ES-I3 (cell line): Measurements from ENCODE around the gene GOLGA6D.
"Not testable (repeated sequence)": the region's sequence is repeated elsewhere in the genome, so short reads cannot be mapped to it uniquely, and the experiment has no call there.

Experiments used
- H3K36me3 ChIP-seq: 2 replicates; pipeline ENCODE4 v1.6.1; 2013; ENCODE audit warnings: mild to moderate bottlenecking, low read length, control low read depth, moderate library complexity; ENCODE audit not compliant: insufficient read depth
- H3K4me1 ChIP-seq: 2 replicates; pipeline ENCODE4 v1.6.1; 2013; ENCODE audit warnings: mild to moderate bottlenecking, control low read depth, low read length; ENCODE audit not compliant: insufficient read depth
- H3K9ac ChIP-seq: 2 replicates; pipeline ENCODE4 v1.6.1; 2013; ENCODE audit warnings: low read depth, mild to moderate bottlenecking, low read length, moderate library complexity
- H3K9me3 ChIP-seq: 2 replicates; pipeline ENCODE4 v1.6.1; 2013; ENCODE audit warnings: mild to moderate bottlenecking, low read length, moderate library complexity; ENCODE audit not compliant: control insufficient read depth, insufficient read depth

GOLGA6D gene

DNA sequence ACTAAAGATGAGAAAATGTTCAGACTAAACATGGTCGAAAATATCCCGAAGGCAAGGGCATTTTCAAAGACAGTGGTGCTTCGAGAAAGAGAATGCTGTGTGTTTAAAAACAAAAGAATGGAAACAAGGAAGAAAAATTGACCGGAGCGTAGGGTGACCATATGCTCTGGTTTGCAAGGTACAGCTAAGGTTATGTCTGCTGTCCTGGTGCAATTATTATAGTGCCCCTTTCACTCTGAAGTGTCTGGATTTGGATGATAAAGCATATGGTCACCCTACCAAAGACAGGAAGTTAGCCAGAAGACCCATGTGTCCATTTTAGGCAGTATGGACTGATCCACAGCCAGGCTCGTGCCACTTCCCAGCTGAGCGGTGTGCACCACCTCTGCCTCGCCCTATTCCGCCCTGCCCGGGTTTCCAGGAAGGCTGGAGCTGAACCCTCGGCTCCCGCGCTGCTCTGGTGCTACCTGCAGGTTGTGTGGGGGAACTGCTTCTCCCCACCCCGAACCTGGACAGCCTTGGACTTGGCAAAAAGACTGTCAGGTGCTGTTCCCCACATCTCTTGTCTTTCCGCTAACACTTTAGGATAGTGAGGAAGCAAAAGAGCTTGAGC is 25.2 kb downstream of the GOLGA6D start:
- Histone ChIP-seq H3K9me3 (no peaks in the 10 kb centered on the region), H3K9ac (no peak overlapping the region), H3K4me1 (peaks cover 3% of the 10 kb centered on the region; the same call in 1 of the 2 replicates), H3K36me3 (no peaks in the 10 kb centered on the region)

DNA sequence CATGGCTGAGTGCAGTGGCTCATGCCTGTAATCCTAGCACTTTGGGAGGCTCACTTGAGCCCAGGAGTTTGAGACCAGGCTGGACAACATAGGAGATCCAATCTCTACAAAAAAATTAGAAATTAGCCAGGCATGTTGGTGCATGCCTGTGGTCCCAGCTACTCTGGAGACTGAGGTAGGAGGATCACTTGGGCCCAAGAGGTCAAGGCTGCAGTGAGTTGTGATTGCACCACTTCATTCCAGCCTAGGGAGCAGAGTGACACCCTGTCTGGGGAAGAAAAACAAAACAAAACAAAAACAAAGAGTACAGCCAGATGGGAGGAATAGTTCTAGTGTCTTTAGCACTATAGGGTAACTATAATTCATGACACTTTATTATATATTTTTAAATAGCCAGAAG is 27.1 kb downstream of the GOLGA6D start:
- Histone ChIP-seq H3K9ac (no peak overlapping the region), H3K36me3 (no peaks in the 10 kb centered on the region), H3K9me3 (no peaks in the 10 kb centered on the region)

GRCh38 chr15:75312548-75312947 is 29.9 kb downstream of the GOLGA6D start:
- not testable (repeated sequence) for H3K36me3 ChIP-seq, H3K9me3 ChIP-seq, H3K4me1 ChIP-seq, H3K9ac ChIP-seq

More for the DNA sequence above, 27.1 kb downstream of the GOLGA6D start:
- peaks cover 3% of the 10 kb centered on the region; the same call in 1 of the 2 replicates for H3K4me1 ChIP-seq

GRCh38 chr15:75313116-75313845 is 30.6 kb downstream of the GOLGA6D start:
- Histone ChIP-seq H3K9me3 (no peaks in the 10 kb centered on the region), H3K9ac (no peak overlapping the region), H3K36me3 (no peaks in the 10 kb centered on the region), H3K4me1 (no peaks in the 10 kb centered on the region)

DNA sequence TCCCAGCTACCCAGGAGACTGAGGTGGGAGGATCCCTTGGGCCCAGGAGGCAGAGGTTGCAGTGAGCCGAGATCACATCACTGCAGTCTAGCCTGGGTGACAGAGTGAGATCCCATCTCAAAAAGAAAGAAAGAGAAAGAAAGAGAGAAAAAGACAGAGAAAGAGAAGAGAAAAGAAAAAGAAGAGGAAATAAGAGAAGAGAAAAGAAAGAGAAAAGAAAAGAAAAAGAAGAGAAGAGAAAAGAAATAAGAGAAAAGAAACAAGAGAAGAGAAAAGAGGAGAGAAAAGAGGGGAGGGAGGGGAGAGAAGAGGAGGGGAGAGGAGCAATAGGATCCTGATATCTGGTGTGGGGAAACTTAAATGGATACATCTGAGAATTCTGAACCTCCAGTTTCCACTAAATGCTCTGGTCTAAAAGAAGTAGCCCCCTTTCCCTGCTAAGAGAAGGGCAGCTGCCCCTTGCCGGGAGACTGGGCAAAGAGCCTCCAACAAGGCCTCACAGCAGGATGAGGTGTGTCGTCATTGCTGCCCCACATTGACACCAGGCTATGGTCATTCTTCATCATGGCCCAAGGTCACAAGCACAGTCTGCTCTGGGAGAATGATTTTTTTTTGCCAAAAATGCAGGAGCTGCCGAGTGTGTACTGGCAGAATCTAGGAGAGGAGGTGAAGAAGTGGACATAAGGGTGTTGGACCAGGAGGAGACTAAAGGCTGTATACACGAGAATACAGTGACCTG is 32.1 kb downstream of the GOLGA6D start:
- Histone ChIP-seq H3K9me3 (no peaks in the 10 kb centered on the region), H3K9ac (no peak overlapping the region), H3K36me3 (no peaks in the 10 kb centered on the region), H3K4me1 (no peaks in the 10 kb centered on the region)

DNA sequence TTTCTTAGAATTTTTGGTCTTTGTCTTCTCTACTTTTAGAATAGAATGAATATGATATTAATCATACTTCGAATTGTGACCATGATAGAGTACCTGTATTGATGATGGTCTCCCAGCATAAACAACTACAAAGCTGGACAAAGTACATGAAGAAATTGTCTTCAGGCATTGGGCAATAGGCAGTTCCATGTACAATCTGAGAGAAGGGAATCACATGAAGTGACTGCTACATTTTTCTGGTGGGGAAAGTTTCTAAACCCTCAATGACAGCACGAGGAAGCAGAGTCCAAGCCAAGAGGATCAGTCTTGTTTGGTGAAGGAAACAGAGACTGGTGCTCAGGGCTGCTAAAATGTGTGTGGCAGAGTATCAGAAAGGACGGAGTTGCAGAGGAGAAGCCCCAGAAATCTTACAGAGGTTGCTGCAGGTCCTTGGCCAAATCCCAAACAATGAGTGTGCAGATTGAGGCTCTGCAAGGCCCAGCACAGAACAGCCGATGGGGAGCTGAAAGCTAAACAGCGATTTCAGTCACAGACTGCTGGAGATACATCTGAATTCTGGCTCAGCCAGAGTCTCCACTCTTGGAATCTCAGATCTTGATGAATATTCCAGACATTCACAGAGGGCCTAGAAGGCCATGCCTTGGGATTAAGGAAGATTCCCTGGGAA is 36.7 kb downstream of the GOLGA6D start:
- H3K4me1 ChIP-seq, H3K36me3 ChIP-seq, H3K9ac ChIP-seq, H3K9me3 ChIP-seq: not testable (repeated sequence)

DNA sequence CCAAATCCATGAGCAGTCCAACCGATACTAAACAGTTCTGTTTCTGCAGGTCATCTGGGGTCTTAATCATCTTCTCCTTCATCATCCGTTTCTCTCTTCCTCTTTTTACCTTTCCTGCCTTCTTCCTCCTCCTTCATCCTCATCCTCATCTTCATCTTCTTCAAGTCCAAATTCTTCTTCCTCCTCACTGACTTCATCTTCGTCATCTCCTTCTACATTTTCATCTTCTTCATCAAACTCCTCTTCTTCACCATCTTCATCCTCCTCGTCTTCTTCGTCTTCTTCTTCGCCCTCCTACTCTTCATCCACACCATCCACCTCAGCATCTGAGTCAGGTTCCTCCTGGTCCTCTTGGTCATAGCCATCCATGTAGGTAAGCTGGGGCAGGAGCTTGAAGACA is 39.1 kb downstream of the GOLGA6D start:
- Histone ChIP-seq H3K9ac (no peak overlapping the region), H3K4me1 (no peaks in the 10 kb centered on the region), H3K36me3 (no peaks in the 10 kb centered on the region), H3K9me3 (no peaks in the 10 kb centered on the region)

DNA sequence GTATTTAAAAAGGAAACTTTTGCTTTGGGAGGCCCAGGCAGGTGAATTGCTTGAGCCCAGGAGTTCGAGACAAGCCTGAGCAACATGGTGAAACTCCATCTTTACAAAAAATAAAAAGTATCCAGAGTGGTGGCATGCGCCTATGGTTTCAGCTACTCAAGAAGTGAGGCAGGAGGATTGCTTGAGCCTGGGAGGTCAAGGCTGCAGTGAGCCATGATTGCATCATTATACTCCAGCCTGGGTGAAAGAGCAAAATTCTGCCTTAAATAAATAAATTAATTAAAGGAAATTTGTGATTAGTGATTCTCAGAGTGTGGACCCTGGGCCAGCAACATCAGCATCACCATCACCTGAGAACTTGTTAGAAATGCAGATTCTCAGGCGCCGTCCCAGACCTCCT is 43.3 kb downstream of the GOLGA6D start:
- H3K36me3 ChIP-seq, result no peaks in the 10 kb centered on the region
- H3K4me1 ChIP-seq, result no peaks in the 10 kb centered on the region
- H3K9me3 ChIP-seq, result no peaks in the 10 kb centered on the region
- H3K9ac ChIP-seq, result no peak overlapping the region

DNA sequence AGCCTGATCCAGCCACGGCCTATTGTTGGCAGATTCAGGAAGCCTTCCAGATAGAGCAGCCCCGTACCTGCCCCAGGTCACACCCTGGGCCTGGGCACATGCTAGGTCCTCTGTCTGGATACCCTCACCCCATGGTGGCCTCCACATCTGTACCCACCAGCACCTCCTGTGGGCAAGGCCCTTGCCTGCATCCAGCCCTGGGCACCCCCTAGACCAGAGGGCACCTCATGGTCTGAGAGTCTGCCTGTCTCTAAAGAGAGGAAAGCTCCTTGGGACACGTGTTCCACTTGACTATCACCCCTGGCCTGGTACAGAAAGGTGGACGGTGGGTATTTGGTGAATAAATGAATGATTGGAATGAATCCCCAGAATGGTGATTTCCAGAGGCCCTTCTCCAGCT is 44.4 kb downstream of the GOLGA6D start:
- Histone ChIP-seq H3K36me3 (no peaks in the 10 kb centered on the region), H3K4me1 (no peaks in the 10 kb centered on the region), H3K9me3 (no peaks in the 10 kb centered on the region), H3K9ac (no peak overlapping the region)

DNA sequence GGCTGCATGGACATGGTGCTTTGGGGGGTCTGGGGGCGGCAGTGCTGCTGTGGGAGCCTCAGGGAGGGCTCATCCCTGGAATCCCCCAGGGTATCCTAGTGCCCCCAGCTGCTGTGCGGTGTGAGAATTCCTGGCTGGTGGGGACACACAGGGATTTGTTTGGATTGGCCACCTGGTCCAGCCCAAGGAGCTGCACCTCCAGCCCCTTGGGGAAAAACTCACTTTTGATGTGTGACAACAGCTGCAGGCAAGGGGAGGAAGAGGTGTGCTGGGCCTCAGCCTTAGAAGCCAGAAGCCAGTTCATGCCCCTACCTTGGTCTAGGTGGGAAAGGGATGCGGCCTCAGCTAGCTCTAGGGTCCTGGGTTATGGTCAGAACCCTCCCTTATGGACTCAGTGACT is 44.9 kb downstream of the GOLGA6D start:
- Histone ChIP-seq H3K36me3 (no peaks in the 10 kb centered on the region), H3K9me3 (no peaks in the 10 kb centered on the region), H3K9ac (no peak overlapping the region), H3K4me1 (no peaks in the 10 kb centered on the region)

DNA sequence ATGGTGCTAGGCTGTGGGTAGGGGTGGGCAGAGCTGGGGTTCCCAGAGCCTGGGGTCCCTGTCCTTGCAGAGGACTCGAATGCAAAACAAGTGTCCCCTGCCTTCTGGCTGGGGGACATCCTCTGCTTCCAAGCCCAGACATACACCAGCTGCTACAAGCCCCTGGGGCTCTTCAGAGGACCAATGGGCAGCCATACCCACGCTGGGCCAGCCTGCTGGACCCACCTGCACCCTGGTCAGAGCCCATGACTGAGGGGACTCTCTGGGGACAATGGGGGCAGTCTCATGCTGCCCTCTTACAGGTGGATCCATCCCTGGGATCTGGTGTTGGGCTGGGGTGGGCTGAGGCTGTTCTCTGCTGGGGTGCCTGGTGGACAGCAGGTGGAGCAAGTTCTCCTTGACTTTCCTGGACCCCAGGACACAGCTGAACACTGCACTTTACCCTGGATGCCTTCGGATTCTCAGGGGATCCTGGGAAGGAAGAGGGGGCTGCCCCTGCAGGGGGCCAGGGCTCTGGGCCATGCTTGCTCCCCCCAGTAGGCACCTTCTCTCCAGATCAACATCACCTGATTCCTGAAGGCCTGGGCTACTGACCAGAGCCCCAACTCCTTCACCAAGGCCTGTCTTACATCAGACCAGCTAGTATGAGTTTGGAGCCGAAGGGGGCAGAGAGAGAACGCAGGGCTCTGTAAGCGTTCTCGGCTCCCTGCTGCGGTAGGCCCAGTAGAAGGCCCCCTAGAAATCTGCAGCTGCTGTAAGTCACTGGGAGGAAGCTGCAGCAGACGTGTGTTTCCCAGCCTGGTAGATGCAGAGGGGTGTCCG is 46.1 kb downstream of the GOLGA6D start:
- Histone ChIP-seq H3K9ac (no peak overlapping the region), H3K4me1 (no peaks in the 10 kb centered on the region), H3K9me3 (no peaks in the 10 kb centered on the region), H3K36me3 (no peaks in the 10 kb centered on the region)

DNA sequence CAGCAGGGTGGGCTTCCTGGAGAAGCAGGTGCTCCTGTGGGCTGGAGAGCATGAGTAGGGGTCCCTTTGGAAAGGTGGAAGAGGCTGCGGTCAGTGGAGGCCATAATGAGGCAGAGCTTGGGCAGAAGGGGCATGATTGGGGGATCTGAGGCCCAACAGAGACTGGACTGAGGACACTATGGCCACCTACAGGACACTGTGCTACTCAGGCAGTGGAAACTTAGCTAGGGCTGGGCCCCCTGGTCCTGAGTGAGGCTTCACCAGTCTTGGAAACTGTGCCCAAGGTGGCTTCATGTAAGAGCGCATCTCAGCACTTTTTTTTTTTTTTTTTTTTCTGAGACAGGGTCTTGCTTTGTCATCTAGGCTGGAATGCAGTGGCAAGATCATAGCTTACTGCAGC is 46.9 kb downstream of the GOLGA6D start:
- H3K9ac ChIP-seq, result no peak overlapping the region
- no peaks in the 10 kb centered on the region for H3K4me1 ChIP-seq
- H3K36me3 ChIP-seq, result no peaks in the 10 kb centered on the region
- no peaks in the 10 kb centered on the region for H3K9me3 ChIP-seq

DNA sequence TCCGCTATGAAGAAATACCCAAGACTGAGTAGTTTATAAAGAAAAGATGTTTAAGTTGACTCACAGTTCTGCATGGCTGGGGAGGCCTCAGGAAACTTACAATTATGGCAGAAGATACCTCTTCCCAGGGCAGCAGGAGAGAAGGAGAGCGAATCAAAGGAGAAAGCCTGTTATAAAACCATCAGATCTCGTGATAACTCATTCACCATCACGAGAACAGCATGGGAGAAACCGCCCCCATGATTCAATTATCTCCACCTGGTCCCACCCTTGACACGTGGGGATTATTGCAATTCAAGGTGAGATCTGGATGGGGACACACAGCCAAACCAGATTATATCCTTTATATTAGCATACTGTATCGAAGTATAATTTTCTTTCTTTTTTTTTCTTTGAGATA is 49.5 kb downstream of the GOLGA6D start:
- not testable (repeated sequence) for H3K9ac ChIP-seq, H3K9me3 ChIP-seq, H3K4me1 ChIP-seq, H3K36me3 ChIP-seq
